Thyroid gland (tissue), 4 donors: ENCODE data around the gene KITLG. TPM values are rescaled to one million over a fixed set of nuclear protein-coding genes. Genes with fewer than 3 reads are reported as not detected.

Experiments
- DNase-seq, 2 donors: peaks; one replicate each; pipeline ENCODE4 v3.0.0-alpha.2; 2019
- H3K27ac ChIP-seq, 3 donors: fragments of 200-600 bp; sonication (generic); 1 replicate in 2 of 3; 2 replicates in 1 of 3; pipeline ENCODE4 v1.5.1; 2016 to 2019; ENCODE audit warnings: mild to moderate bottlenecking in 1 of 3, moderate library complexity in 1 of 3
- H3K27me3 ChIP-seq: fragments of 200-600 bp; sonication (generic); one replicate; pipeline ENCODE4 v1.5.1; 2019
- H3K36me3 ChIP-seq, 2 donors: fragments of 200-600 bp; sonication (generic); one replicate each; pipeline ENCODE4 v1.5.1; 2016 to 2019
- H3K4me1 ChIP-seq, 2 donors: fragments of 200-600 bp; sonication (generic); one replicate each; pipeline ENCODE4 v1.5.1; 2017 to 2019
- H3K4me3 ChIP-seq, 3 donors: fragments of 200-600 bp; sonication (generic); replicated peaks in 1 of 3; 1 replicate in 2 of 3; 2 replicates in 1 of 3; pipeline ENCODE4 v1.5.1; 2016; ENCODE audit warnings: mild to moderate bottlenecking in 1 of 3
- H3K9me3 ChIP-seq: fragments of 200-600 bp; sonication (generic); one replicate; pipeline ENCODE4 v1.5.1; 2017
- POLR2A ChIP-seq, 2 donors: fragments of 450-650 bp; IDR thresholded peaks; one replicate each; pipeline ENCODE4 v1.6.1; 2017; ENCODE audit warnings: antibody characterized with exemption in 2 of 2, mild to moderate bottlenecking in 2 of 2, moderate library complexity in 1 of 2
- WGBS, 2 donors: methylation state at CpG; one replicate each; pipeline ENCODE4 v1.1.5; 2017; 5-methylcytosine and 5-hydroxymethylcytosine counted together
- intact Hi-C: fragments of 100-400 bp; cut with DNase I; formaldehyde crosslinking; loops from one replicate; pipeline ENCODE4 v1.15.1; 2023
- total RNA-seq, 4 donors: library from RNA; depleted of rRNA; stranded (reverse); fragments of >200 nt; gene quantifications; one replicate each; pipeline ENCODE4 v1.2.3, GENCODE V29; 2016
- TF ChIP-seq, protein P1 (sequence below), 6 experiments: fragments of 200-600 bp in 3 of 6; fragments of 450-650 bp in 3 of 6; sonication (generic) in 3 of 6; IDR thresholded peaks; one replicate each; pipeline ENCODE4 v1.5.1; 2016 to 2019; ENCODE audit warnings: antibody characterized with exemption in 6 of 6, mild to moderate bottlenecking in 2 of 6, inconsistent platforms in 1 of 6, moderate library complexity in 1 of 6

KITLG gene
- total RNA-seq, 4 donors from 2014 or later, result 6.8 to 10.3 (median 8.4) TPM

DNA sequence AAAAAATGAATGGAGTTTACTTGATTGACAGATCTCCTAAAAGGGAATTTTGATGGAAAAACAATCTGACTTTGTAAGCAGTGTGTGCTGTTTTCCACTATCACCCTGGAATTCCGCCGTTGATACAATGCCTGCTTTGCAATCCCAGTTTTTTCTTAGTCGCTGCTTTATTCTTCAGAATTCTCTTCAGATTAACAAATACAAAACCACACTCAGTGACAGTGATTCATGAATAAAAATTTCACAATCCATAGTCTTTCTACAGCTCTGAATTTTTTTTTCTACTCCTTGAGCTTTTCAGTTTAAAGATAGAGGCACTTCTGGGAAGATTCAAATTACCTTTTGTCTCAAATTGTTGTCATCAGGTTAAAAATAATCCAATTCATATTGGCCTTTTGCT, 44.6 kb upstream of the KITLG start:
- intact Hi-C loops, result no loop called here
- no peaks in the 10 kb centered on the region for H3K9me3 ChIP-seq
- no peaks in the 10 kb centered on the region for H3K4me1 ChIP-seq
- no peaks in the 10 kb centered on the region for H3K36me3 ChIP-seq
- no peak for TF ChIP-seq POLR2A (IDR thresholded peaks at IDR 0.05)
- TF ChIP-seq, protein P1, sequence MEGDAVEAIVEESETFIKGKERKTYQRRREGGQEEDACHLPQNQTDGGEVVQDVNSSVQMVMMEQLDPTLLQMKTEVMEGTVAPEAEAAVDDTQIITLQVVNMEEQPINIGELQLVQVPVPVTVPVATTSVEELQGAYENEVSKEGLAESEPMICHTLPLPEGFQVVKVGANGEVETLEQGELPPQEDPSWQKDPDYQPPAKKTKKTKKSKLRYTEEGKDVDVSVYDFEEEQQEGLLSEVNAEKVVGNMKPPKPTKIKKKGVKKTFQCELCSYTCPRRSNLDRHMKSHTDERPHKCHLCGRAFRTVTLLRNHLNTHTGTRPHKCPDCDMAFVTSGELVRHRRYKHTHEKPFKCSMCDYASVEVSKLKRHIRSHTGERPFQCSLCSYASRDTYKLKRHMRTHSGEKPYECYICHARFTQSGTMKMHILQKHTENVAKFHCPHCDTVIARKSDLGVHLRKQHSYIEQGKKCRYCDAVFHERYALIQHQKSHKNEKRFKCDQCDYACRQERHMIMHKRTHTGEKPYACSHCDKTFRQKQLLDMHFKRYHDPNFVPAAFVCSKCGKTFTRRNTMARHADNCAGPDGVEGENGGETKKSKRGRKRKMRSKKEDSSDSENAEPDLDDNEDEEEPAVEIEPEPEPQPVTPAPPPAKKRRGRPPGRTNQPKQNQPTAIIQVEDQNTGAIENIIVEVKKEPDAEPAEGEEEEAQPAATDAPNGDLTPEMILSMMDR (IDR thresholded peaks at IDR 0.05), result no peak
- WGBS, 2 donors, result 83 to 87% methylated on average over 3 of the region's 3 CpGs
- no peak overlapping the region for H3K4me3 ChIP-seq
- H3K27ac ChIP-seq, result no peak overlapping the region
- no peak for DNase-seq
- no peaks in the 10 kb centered on the region for H3K27me3 ChIP-seq

DNA sequence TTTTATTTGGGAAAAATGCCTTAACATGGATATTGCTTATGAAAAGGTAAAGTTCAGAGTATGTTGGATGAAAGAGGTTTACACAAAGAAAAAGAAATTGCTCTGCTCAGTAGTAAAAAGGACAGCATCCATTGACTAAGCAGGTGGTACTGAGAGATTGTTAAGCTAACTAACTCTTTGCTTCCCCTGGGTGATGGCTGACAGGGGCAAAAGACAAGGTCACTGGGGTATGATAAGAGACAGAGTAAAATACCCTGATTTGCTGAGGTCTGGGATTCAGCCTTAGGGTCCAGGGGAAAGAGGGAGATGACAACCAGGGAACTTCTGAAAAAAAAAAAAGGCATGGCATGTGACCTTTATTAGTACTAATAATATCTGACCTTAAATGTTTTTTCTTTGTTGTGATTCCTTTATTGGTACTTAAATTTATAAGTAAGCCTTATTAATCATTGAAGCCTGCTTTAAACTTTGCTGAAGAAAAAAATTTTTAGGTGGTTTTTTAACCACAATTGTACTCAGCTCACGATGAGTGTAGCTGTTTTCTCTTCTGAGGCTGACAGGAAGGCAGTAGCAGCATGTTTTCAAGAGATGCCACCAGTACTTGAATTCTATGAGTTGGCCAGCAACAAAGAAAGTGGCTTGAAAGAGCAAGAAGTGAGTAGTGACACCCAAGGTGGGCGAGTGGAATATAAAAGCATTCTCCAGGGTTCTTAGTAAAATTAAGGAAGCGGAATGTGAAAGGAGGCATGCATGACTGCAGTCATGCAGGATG, 43.7 kb upstream of the KITLG start:
- Histone ChIP-seq H3K4me1 (no peaks in the 10 kb centered on the region), H3K36me3 (no peaks in the 10 kb centered on the region), H3K27me3 (no peaks in the 10 kb centered on the region), H3K9me3 (no peaks in the 10 kb centered on the region), H3K4me3 (no peak overlapping the region), H3K27ac (no peak overlapping the region)
- 53 to 61% methylated on average over 3 of the region's 3 CpGs for WGBS, 2 donors
- intact Hi-C loops, result no loop called here
- TF ChIP-seq, protein P1 (IDR thresholded peaks at IDR 0.05), result no peak
- TF ChIP-seq POLR2A (IDR thresholded peaks at IDR 0.05), result no peak
- no peak for DNase-seq

DNA sequence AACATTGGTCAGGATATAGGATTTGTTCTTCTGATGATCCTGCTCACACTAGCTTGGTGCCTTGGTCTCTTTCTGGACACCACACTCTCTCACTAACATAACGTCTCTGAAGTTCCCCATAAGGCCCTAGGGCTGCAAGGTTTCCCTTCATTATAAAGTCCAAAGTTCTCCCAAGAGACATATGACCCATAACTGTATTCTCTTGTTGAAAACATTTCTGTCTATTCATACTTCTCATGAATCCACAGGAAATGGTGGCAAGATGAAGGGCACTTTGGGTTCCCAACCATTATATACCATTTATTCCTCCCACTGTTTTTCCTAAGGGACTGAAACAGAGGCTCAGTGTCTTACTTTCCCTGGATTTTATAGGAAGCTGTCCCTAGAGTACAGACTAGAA, 37.1 kb upstream of the KITLG start:
- no peak for DNase-seq
- TF ChIP-seq POLR2A (IDR thresholded peaks at IDR 0.05), result no peak
- TF ChIP-seq, protein P1 (IDR thresholded peaks at IDR 0.05), result no peak
- no peaks in the 10 kb centered on the region for H3K27me3 ChIP-seq
- no peaks in the 10 kb centered on the region for H3K9me3 ChIP-seq
- H3K36me3 ChIP-seq, result no peaks in the 10 kb centered on the region
- no peak overlapping the region for H3K27ac ChIP-seq
- 74 to 78% methylated on average over 1 of the region's 1 CpG for WGBS, 2 donors
- intact Hi-C loops, result no loop called here
- H3K4me3 ChIP-seq, result no peak overlapping the region
- H3K4me1 ChIP-seq, result no peaks in the 10 kb centered on the region

DNA sequence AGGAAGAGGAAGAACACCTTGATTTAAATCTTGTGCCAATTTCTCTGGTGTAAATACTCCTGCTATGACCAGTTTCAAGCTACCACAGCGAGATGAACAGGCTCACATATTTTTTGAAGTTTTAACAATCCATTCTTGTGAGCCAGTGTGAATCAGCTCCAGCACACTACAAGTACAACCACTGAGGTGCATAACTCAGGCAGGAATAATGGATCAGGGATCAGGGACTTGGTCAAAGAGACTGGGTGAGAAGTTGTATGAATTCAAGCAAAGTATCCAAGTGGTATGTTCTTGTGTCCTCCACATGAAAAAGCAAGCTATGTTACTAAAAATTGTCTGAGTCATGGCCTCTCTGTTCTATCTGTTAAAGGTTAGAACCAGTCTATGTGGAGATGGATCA, 35.2 kb upstream of the KITLG start:
- H3K4me3 ChIP-seq, result no peak overlapping the region
- TF ChIP-seq POLR2A (IDR thresholded peaks at IDR 0.05), result no peak
- TF ChIP-seq, protein P1 (IDR thresholded peaks at IDR 0.05), result no peak
- H3K27me3 ChIP-seq, result no peaks in the 10 kb centered on the region
- intact Hi-C loops, result no loop called here
- DNase-seq, result no peak
- WGBS, 2 donors, result 74 to 88% methylated on average over 1 of the region's 1 CpG
- H3K36me3 ChIP-seq, result no peaks in the 10 kb centered on the region
- H3K9me3 ChIP-seq, result no peaks in the 10 kb centered on the region
- H3K4me1 ChIP-seq, result no peaks in the 10 kb centered on the region
- no peak overlapping the region for H3K27ac ChIP-seq

- intact Hi-C loops, result no loop called here
- Histone ChIP-seq H3K9me3 (no peaks in the 10 kb centered on the region), H3K27me3 (no peaks in the 10 kb centered on the region), H3K36me3 (no peaks in the 10 kb centered on the region), H3K27ac (no peak overlapping the region), H3K4me3 (no peak overlapping the region), H3K4me1 (no peaks in the 10 kb centered on the region)
- no peak for DNase-seq
- TF ChIP-seq POLR2A (IDR thresholded peaks at IDR 0.05), result no peak
- TF ChIP-seq, protein P1 (IDR thresholded peaks at IDR 0.05), result no peak
Observed at GRCh38 chr12:88604646-88605045, 24.4 kb upstream of the KITLG start.
